Measurements from ENCODE around the gene MYO6. TPM values are rescaled to one million over a fixed set of nuclear protein-coding genes. Genes with fewer than 3 reads are reported as not detected.

Gene MYO6
- polyA plus RNA-seq, 1 of the 3 experiments (the other 2 are of a cell fraction), result 6.2 TPM

GRCh38 chr6:75882734-75883133 lies 133.7 kb downstream of the MYO6 start:
- Histone ChIP-seq H3F3A (replicated peaks; ENCODE audit: insufficient read depth) (no peaks in the 10 kb centered on the region), H3K4me1 (ENCODE audit: control insufficient read depth in 1 of 2, insufficient read depth in 2 of 2, low read depth in 1 of 2, low read length in 1 of 2) (no peaks in the 10 kb centered on the region; a peak in 1 of 4 replicates), H3K4me3 (ENCODE audit: low read depth in 2 of 2, low read length in 1 of 2) (no peak overlapping the region), H3K27me3 (ENCODE audit: insufficient read depth) (no peaks in the 10 kb centered on the region), H3K9me2 (no peaks in the 10 kb centered on the region), H3K79me2 (ENCODE audit: insufficient read depth) (no peaks in the 10 kb centered on the region), H3K27ac (ENCODE audit: low read depth in 2 of 2, low read length in 1 of 2) (no peak overlapping the region), H3K4me2 (no peak overlapping the region), H4K20me1 (ENCODE audit: insufficient read depth) (no peaks in the 10 kb centered on the region), H3K36me3 (replicated peaks in 1 of 2; ENCODE audit: control insufficient read depth in 1 of 2, insufficient read depth in 2 of 2, low read length in 1 of 2) (peaks cover 5 to 27% of the 10 kb centered on the region in 2 experiments), H2AFZ (ENCODE audit: low read depth) (no peak overlapping the region), H3K9ac (no peak overlapping the region), H3K9me3 (no peaks in the 10 kb centered on the region)
- DNase-seq, result no peak
- 39% methylated on average over 2 of the region's 2 CpGs for WGBS (ENCODE audit: low lambda C conversion rate)
- ChIA-PET CTCF (interaction anchor here (0.7 to 9.9 kb wide), 3 partner anchors 10 to 17 kb away, joined by 3 to 77 read pairs (median 3); no protein-coding TSS in a partner anchor), POLR2A (no interaction called here)
- TF ChIP-seq TCF12 (IDR thresholded peaks at IDR 0.05) (peak; percentile 38), CTCF (IDR thresholded peaks at IDR 0.05) (no peak), MXI1 (IDR thresholded peaks at IDR 0.05; ENCODE audit: low read depth, low read length) (no peak), FOSL2 (IDR thresholded peaks at IDR 0.05; ENCODE audit: borderline replicate concordance, low read depth) (peak; percentile 46; the same call in 1 of the 2 replicates), FOXJ3 (CRISPR knock-in tag; IDR thresholded peaks at IDR 0.05) (no peak), PBX3 (IDR thresholded peaks at IDR 0.05) (peak; percentile 63), JUND (IDR thresholded peaks at IDR 0.05) (peak; percentile 42)

GRCh38 chr6:75884822-75885221 lies 135.8 kb downstream of the MYO6 start:
- CTCF ChIA-PET, result interaction anchor here (9.9 kb wide), 1 partner anchor 9 kb away, joined by 77 read pairs; no protein-coding TSS in a partner anchor
- 88% methylated on average over 2 of the region's 2 CpGs for WGBS (ENCODE audit: low lambda C conversion rate)
- H3K4me1 ChIP-seq (ENCODE audit: control insufficient read depth in 1 of 2, insufficient read depth in 2 of 2, low read depth in 1 of 2, low read length in 1 of 2), result no peaks in the 10 kb centered on the region; a peak in 1 of 4 replicates
- no peak for DNase-seq
- no peak overlapping the region for H3K4me2 ChIP-seq
- H2AFZ ChIP-seq (ENCODE audit: low read depth), result no peak overlapping the region
- H3K36me3 ChIP-seq (replicated peaks in 1 of 2; ENCODE audit: control insufficient read depth in 1 of 2, insufficient read depth in 2 of 2, low read length in 1 of 2), result peaks cover 5 to 17% of the 10 kb centered on the region in 2 experiments
- no peaks in the 10 kb centered on the region for H3F3A ChIP-seq (replicated peaks; ENCODE audit: insufficient read depth)
- TF ChIP-seq RFX5 (IDR thresholded peaks at IDR 0.05; ENCODE audit: low read length), result no peak
- TF ChIP-seq FOSL2 (IDR thresholded peaks at IDR 0.05; ENCODE audit: borderline replicate concordance, low read depth), result no peak
- no peak for TF ChIP-seq YY1 (IDR thresholded peaks at IDR 0.05; ENCODE audit: low read depth)
- no peak for TF ChIP-seq GATA2 (CRISPR knock-in tag; IDR thresholded peaks at IDR 0.05)
- TF ChIP-seq FOXJ3 (CRISPR knock-in tag; IDR thresholded peaks at IDR 0.05), result no peak
- TF ChIP-seq ZBTB33 (IDR thresholded peaks at IDR 0.05; ENCODE audit: borderline replicate concordance, low read depth), result no peak
- no peak for TF ChIP-seq USF2 (IDR thresholded peaks at IDR 0.05; ENCODE audit: borderline replicate concordance, low read depth, low read length)
- TF ChIP-seq GABPA (IDR thresholded peaks at IDR 0.05; ENCODE audit: low read depth), result no peak
- no peak for TF ChIP-seq FOXM1 (IDR thresholded peaks at IDR 0.05; ENCODE audit: low read depth)
- no peak for TF ChIP-seq TCF12 (IDR thresholded peaks at IDR 0.05)
- TF ChIP-seq NRF1 (IDR thresholded peaks at IDR 0.05; ENCODE audit: low read depth, low read length), result no peak
- no peak for TF ChIP-seq RAD21 (IDR thresholded peaks at IDR 0.05; ENCODE audit: low read length)
- TF ChIP-seq EP300 (IDR thresholded peaks at IDR 0.05; ENCODE audit: borderline replicate concordance in 1 of 2, low read depth in 1 of 2, low read length in 1 of 2), result no peak
- no peak for TF ChIP-seq RXRA (IDR thresholded peaks at IDR 0.05; ENCODE audit: borderline replicate concordance, low read depth)
- TF ChIP-seq CHD2 (IDR thresholded peaks at IDR 0.05; ENCODE audit: low read length, partially characterized antibody), result no peak
- H3K9me3 ChIP-seq, result no peaks in the 10 kb centered on the region
- POLR2A ChIA-PET, result no interaction called here
- H3K27ac ChIP-seq (ENCODE audit: low read depth in 2 of 2, low read length in 1 of 2), result no peak overlapping the region
- no peak overlapping the region for H3K9ac ChIP-seq
- no peaks in the 10 kb centered on the region for H4K20me1 ChIP-seq (ENCODE audit: insufficient read depth)
- H3K27me3 ChIP-seq (ENCODE audit: insufficient read depth), result no peaks in the 10 kb centered on the region
- H3K9me2 ChIP-seq, result no peaks in the 10 kb centered on the region
- no peak overlapping the region for H3K4me3 ChIP-seq (ENCODE audit: low read depth in 2 of 2, low read length in 1 of 2)
- H3K79me2 ChIP-seq (ENCODE audit: insufficient read depth), result no peaks in the 10 kb centered on the region
